HG02852 (cell line): ENCODE measurements around the gene AVPR1B.
"Not testable (repeated sequence)": the region's sequence is repeated elsewhere in the genome, so short reads cannot be mapped to it uniquely, and the experiment has no call there.

Experiments
- ATAC-seq: cut with Tn5 transposase; IDR thresholded peaks from one replicate; pipeline ENCODE4 v1.9.1; 2021; ENCODE audit warnings: mild to moderate bottlenecking, moderate library complexity; ENCODE audit not compliant: unreplicated experiment

AVPR1B gene

DNA sequence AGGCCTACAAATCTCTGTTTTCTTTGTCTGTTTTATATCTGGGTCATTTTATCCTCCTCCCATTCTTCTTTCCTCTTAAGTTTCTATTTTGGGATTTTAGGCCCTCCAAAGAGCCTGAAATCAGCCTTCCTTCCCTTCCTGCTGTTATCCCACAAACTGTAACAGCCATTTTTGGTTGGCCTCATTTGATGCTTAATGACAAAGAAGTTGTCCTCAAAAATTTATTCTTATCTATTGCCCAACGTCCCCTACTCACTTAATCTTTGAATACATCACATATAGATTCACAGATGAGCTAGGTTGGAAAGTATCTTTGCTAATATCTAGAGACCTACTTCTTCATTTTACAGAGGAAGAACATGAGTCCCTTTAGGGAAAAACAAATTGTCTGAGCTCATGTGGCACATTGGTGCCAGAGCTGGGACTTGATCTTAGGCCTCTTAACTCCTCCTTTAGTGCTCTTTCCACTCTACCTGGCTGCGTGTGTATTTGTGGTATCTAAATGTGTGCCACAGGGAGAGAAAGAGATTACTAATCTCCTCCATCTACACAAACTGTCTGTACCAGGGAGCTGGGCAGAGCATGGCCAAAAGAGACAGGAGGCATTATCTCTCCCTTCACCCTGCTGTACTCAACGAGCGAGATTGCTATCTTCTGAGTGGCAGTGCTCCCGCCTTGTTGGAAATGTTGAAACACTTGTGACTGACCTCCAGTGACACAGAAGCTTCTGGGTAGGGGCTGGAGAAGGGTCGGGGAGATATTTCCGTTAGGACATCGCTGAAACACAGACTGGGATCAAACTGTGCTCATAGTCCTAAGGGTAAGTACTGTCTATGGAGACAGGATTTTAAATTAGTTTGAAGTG lies 34.1 kb downstream of the AVPR1B start:
- no peak for ATAC-seq

DNA sequence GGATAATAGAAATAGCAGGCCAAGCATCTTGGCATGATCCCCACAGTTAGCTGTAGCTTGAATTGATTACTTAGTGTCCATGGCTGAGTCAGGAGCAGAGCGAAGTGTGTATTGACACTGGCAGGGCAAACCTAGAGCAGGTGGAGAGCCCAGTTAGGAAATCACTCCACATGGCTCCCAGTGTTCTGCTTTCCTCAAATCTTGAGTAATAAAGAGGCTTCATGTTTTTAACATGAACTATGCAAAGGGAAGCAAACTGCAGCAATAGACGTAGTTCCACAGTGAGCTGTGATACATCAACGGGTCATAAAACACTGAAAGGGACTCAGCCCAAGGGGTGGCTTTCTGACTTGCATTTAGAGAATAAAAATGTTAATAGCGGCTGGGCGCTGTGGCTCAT lies 35.3 kb downstream of the AVPR1B start:
- no peak for ATAC-seq

DNA sequence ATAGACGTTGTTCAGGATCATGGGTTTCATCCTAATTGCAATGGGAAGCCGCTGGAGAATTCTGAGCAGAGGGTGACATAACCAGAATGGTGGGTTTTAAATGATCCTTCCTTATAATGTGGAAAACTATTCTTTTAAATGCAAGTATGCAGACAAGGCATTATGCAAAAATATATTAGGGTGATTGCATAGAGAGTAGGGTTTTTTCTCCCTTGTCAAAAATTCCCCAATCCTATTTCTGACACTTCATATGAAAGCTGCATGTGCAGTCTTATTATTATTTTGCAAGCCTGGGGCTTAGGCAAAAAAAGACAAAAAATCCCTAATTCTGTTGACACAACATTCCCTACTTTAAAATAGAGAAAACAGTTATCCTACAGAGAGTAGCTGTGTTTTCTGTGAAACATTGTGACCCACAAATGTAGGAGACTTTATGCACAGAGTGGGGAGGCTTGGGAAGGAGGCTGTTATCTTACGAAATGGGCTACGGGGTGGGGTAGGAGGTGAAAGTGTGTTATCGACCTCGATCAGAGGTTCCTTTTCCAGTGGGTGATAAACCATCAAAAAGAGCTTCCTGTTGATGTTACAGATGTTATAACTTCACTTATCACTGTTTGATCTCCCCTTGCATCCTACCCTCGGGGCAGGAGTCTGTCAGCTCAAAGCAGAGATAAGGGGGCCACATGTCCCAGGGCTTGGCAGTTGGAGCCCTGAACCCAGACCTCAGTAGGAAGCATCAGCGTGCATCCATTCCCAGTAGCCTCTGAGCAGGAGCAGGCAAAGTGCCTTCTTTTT lies 37.0 kb downstream of the AVPR1B start:
- no peak for ATAC-seq

DNA sequence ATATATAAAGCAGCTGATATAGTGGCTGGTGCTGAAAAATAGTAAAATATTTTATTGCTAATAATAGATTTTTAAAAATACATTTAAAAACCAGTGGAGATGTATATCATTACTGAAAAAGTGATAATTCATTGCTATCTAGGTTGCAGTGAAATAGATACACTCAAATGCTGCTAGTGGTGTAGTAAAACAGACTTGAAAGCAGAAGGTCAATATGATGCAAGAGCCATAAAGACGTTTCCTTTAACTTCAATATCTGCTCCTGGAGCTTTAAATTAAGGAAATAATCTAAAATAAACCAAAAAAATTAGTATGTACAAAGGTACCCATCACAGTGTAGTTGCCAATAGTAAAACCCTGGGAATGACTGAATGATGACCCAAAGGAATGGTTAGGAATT lies 38.1 kb downstream of the AVPR1B start:
- no peak for ATAC-seq

DNA sequence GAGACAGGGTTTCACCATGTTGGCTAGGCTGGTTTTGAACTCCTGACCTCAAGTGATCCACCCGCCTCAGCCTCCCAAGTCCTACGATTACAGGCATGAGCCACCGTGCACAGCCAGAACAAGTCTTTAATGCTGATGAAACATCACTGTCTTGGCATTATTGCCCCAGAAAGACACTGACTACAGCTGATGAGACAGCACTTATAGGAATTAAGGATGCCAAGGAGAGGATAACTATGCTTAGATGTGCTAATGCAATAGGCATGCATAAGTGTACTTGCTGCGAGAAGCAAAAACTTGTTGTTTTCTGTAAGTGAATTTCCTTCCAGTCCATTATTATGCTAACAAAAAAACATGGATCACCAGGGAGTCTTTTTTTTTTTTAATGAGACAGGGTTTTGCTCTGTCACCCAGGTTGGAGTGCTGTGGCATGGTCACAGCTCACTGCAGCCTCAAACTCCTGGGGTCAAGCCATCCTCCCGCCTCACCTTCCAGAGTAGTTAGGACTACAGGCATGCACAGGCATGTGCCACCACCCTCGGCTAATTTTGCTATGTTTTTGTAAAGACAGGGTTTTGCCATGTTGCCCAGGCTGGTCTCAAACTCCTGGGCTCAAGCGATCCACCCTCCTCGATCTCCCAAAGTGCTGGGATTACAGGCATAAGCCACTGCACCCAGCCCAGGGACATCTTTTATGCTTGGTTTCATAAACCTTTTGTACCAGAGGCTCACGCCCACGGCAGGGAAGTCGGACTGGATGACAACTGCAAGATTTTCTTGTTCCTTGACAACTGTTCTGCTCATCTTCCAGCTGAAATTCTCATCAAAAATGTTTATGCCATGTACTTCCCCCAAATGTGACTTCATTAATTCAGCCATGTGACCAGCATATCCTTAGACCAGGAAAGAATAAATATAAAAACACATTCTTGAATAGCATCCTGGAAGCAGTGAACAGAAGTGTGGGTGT lies 41.1 kb downstream of the AVPR1B start:
- ATAC-seq = no peak

GRCh38 chr1:206074839-206075238 lies 42.3 kb downstream of the AVPR1B start:
- ATAC-seq = no peak

- ATAC-seq = no peak
Observed at GRCh38 chr1:206070627-206071304, 46.4 kb downstream of the AVPR1B start.

GRCh38 chr1:206068314-206068713 lies 48.9 kb downstream of the AVPR1B start:
- ATAC-seq = no peak

- ATAC-seq = no peak
Observed at GRCh38 chr1:206067486-206068227, 49.5 kb downstream of the AVPR1B start.

DNA sequence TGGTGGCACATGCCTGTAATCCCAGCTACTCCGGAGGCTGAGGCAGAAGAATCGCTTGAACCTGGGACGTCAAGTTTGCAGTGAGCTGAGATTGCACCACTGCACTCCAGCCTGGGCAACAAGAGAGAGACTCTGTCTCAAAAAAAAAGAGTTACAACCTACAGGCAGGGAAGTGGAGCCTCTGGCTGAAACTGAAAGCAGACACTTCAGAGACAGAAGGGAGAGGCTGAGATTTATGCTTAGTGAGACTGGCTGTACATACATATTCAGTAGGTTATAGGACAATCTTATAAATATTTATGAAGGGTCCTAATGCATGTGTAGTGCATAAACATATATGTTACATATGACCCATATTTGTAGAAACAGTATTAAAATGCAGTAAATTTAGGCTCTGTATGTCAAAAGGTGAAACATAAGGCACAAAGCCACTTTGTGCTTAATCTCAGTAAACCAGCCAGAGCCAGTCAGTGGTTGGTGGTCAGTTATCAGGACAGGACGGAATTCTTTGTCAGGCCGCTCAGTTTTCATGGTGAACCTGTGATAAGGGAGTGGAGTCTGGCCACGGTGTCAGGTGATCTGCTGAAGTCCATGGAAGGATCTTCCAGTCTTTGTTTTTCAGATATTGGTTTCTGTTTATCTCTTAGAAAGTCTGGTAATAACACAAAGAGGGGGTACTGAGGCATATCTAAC lies 50.6 kb downstream of the AVPR1B start:
- ATAC-seq = peak; percentile 82

GRCh38 chr1:206065547-206066145 lies 51.5 kb downstream of the AVPR1B start:
- ATAC-seq = no peak

GRCh38 chr1:206064501-206064900 lies 52.7 kb downstream of the AVPR1B start:
- ATAC-seq = not testable (repeated sequence)

DNA sequence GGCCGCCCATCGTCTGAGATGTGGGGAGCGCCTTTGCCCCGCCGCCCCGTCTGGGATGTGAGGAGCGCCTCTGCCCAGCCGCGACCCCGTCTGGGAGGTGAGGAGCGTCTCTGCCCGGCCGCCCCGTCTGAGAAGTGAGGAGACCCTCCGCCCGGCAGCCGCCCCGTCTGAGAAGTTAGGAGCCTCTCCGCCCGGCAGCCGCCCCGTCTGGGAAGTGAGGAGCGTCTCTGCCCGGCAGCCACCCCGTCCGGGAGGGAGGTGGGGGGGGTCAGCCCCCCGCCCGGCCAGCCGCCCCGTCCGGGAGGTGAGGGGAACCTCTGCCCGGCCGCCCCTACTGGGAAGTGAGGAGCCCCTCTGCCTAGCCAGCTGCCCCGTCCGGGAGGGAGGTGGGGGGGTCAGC lies 53.2 kb downstream of the AVPR1B start:
- ATAC-seq = not testable (repeated sequence)

- no peak for ATAC-seq
Observed at GRCh38 chr1:206062464-206062863, 54.7 kb downstream of the AVPR1B start.

DNA sequence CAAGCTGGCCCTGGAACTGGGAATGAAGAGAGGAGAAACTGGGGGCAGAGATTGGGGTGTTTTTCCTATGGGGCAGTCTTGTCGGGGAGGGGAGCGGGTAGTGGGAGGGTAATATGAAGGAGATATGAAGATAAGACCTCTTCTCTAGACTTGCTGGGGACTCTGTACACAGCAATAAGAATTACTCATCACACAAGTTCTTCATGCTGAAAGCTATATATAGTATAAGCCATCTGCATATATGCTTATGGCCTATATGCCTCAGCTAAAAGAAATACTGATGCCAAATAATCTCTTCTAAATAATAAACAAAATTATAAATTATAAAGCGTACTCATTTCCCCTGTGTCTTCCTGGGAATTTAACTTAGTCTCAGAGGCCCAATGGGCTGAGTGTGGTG lies 56.3 kb downstream of the AVPR1B start:
- no peak for ATAC-seq
